IMR-90 (cell line): Measurements from ENCODE around the gene CDK6. TPM values are rescaled to one million over a fixed set of nuclear protein-coding genes. Genes with fewer than 3 reads are reported as not detected.

Experiments used
- ATAC-seq: fragments of 200-7000 bp; cut with Tn5 transposase; 2 replicates; pipeline ENCODE4 v1.9.1; 2020; ENCODE audit warnings: low read depth, mild to moderate bottlenecking, moderate library complexity
- BruUV-seq: library from RNA; stranded (reverse); fragments of 400-500 nt; replicated peaks from 2 replicates; lab custom pipeline; 2021; lab: Mats Ljungman, UMichigan
- CTCF ChIA-PET: fragments of 300-600 bp; formaldehyde crosslinking; extraction: SDS; loops from one replicate; lab custom pipeline; 2021; ENCODE audit warnings: antibody characterized with exemption; lab: Yijun Ruan, JAX
- POLR2A ChIA-PET: fragments of 300-600 bp; sonication (Branson Sonifier 250); formaldehyde crosslinking; loops from one replicate; lab custom pipeline; 2022; ENCODE audit warnings: antibody characterized with exemption; ENCODE audit not compliant: unreplicated experiment; lab: Charles Lee
- DNase-seq: peaks from one replicate; pipeline ENCODE4 v3.0.0; 2013
- H2AFZ ChIP-seq: replicated peaks from 2 replicates; pipeline ENCODE3; 2013; ENCODE audit warnings: low read length, mild to moderate bottlenecking; ENCODE audit not compliant: poor library complexity
- H2AK5ac ChIP-seq: 2 replicates; pipeline ENCODE4 v1.6.1; 2013; ENCODE audit warnings: low read depth, low read length, inconsistent platforms
- H2AK9ac ChIP-seq: replicated peaks from 2 replicates; pipeline ENCODE3; 2013; ENCODE audit warnings: mild to moderate bottlenecking, low read depth, low read length, moderate library complexity; ENCODE audit not compliant: poor library complexity
- H2BK120ac ChIP-seq: 2 replicates; pipeline ENCODE4 v1.6.1; 2013; ENCODE audit warnings: low read depth, low read length, inconsistent platforms
- H2BK15ac ChIP-seq: 3 replicates; pipeline ENCODE4 v1.6.1; 2013; ENCODE audit warnings: low read depth, low read length, inconsistent platforms
- H2BK20ac ChIP-seq: 2 replicates; pipeline ENCODE4 v1.6.1; 2013; ENCODE audit warnings: low read depth, mild to moderate bottlenecking, inconsistent platforms, low read length, moderate library complexity
- H2BK5ac ChIP-seq: 2 replicates; pipeline ENCODE4 v1.6.1; 2013; ENCODE audit warnings: mild to moderate bottlenecking, low read depth, low read length, inconsistent platforms; ENCODE audit not compliant: poor library complexity, severe bottlenecking
- H3K14ac ChIP-seq: replicated peaks from 2 replicates; pipeline ENCODE4 v1.6.1; 2013; ENCODE audit warnings: low read depth, low read length, inconsistent platforms
- H3K18ac ChIP-seq: 2 replicates; pipeline ENCODE4 v1.6.1; 2013; ENCODE audit warnings: low read depth, low read length, control low read depth
- H3K23ac ChIP-seq: 2 replicates; pipeline ENCODE4 v1.6.1; 2013; ENCODE audit warnings: low read depth, low read length, inconsistent platforms
- H3K27ac ChIP-seq: 2 replicates; pipeline ENCODE4 v1.5.1; 2013; ENCODE audit warnings: mild to moderate bottlenecking, control low read depth, low read length; ENCODE audit not compliant: insufficient read depth
- H3K27me3 ChIP-seq: 2 replicates; pipeline ENCODE4 v1.6.1; 2013; ENCODE audit warnings: low read length; ENCODE audit not compliant: control insufficient read depth, insufficient read depth
- H3K36me3 ChIP-seq: 2 replicates; pipeline ENCODE4 v1.6.1; 2013; ENCODE audit warnings: low read length, mixed read lengths; ENCODE audit not compliant: control insufficient read depth, insufficient read depth
- H3K4ac ChIP-seq: 2 replicates; pipeline ENCODE4 v1.6.1; 2013; ENCODE audit warnings: low read depth, low read length, inconsistent platforms
- H3K4me1 ChIP-seq: 2 replicates; pipeline ENCODE4 v1.6.1; 2013; ENCODE audit warnings: low read length, mixed read lengths; ENCODE audit not compliant: control insufficient read depth, insufficient read depth
- H3K4me2 ChIP-seq: 2 replicates; pipeline ENCODE4 v1.6.1; 2013; ENCODE audit warnings: low read depth, mild to moderate bottlenecking, control low read depth, low read length, moderate library complexity
- H3K4me3 ChIP-seq: 2 replicates; pipeline ENCODE4 v1.5.1; 2013; ENCODE audit warnings: low read depth, mild to moderate bottlenecking, control low read depth, low read length, moderate library complexity; ENCODE audit not compliant: insufficient read depth
- H3K56ac ChIP-seq: 2 replicates; pipeline ENCODE4 v1.6.1; 2013; ENCODE audit warnings: low read length, inconsistent platforms; ENCODE audit not compliant: insufficient read depth; ENCODE audit errors: extremely low read depth
- H3K79me1 ChIP-seq, 2 experiments: 2 replicates each; pipeline ENCODE4 v1.6.1; 2013; ENCODE audit warnings: low read length in 2 of 2, inconsistent platforms in 1 of 2, low read depth in 1 of 2
- H3K9ac ChIP-seq: 2 replicates; pipeline ENCODE4 v1.6.1; 2013; ENCODE audit warnings: low read depth, low read length, control low read depth
- H3K9me1 ChIP-seq: 2 replicates; pipeline ENCODE4 v1.6.1; 2013; ENCODE audit warnings: low read length, inconsistent platforms; ENCODE audit not compliant: insufficient read depth
- H3K9me3 ChIP-seq: 2 replicates; pipeline ENCODE4 v1.6.1; 2013; ENCODE audit warnings: low read length; ENCODE audit not compliant: control insufficient read depth, insufficient read depth
- H4K20me1 ChIP-seq: 2 replicates; pipeline ENCODE4 v1.6.1; 2013; ENCODE audit warnings: low read length, inconsistent platforms; ENCODE audit not compliant: insufficient read depth
- H4K5ac ChIP-seq: 2 replicates; pipeline ENCODE4 v1.6.1; 2013; ENCODE audit warnings: mild to moderate bottlenecking, low read depth, low read length, control low read depth
- H4K8ac ChIP-seq, 2 experiments: 2 replicates each; pipeline ENCODE4 v1.6.1; 2013; ENCODE audit warnings: low read depth in 2 of 2, low read length in 2 of 2, control low read depth in 1 of 2, inconsistent platforms in 1 of 2
- H4K91ac ChIP-seq: 2 replicates; pipeline ENCODE4 v1.6.1; 2013; ENCODE audit warnings: low read depth, low read length, inconsistent platforms; ENCODE audit not compliant: insufficient read depth
- FOS ChIP-seq: fragments of 150-350 bp; IDR thresholded peaks from 2 replicates; pipeline ENCODE4 v1.6.1; 2016; ENCODE audit warnings: low read depth, low read length
- NFE2L2 ChIP-seq: fragments of 150-350 bp; IDR thresholded peaks from 2 replicates; pipeline ENCODE4 v1.6.1; 2016; ENCODE audit warnings: low read depth, mild to moderate bottlenecking, low read length
- RAD21 ChIP-seq: IDR thresholded peaks from 2 replicates; pipeline ENCODE4 v1.6.1; 2012; ENCODE audit warnings: low read length, improper control_type of control experiment
- RCOR1 ChIP-seq: IDR thresholded peaks from 2 replicates; pipeline ENCODE4 v1.6.1; 2012; ENCODE audit warnings: mild to moderate bottlenecking, low read length, improper control_type of control experiment; ENCODE audit not compliant: insufficient replicate concordance
- RFX5 ChIP-seq: IDR thresholded peaks from 2 replicates; pipeline ENCODE4 v1.8.0; 2012; ENCODE audit warnings: low read depth, mild to moderate bottlenecking, low read length, moderate library complexity
- SMC3 ChIP-seq: fragments of 150-350 bp; IDR thresholded peaks from 2 replicates; pipeline ENCODE4 v1.6.1; 2016; ENCODE audit warnings: low read depth, mild to moderate bottlenecking, antibody characterized with exemption, low read length, moderate library complexity
- WGBS, 2 experiments: methylation state at CpG; one replicate each; pipeline versions ENCODE4 v1.1.5 to v1.1.7; 2013; ENCODE audit warnings: missing lambda C conversion rate in 2 of 2; ENCODE audit not compliant: insufficient read length in 1 of 2; ENCODE audit errors: extremely low coverage in 2 of 2; 5-methylcytosine and 5-hydroxymethylcytosine counted together
- dilution Hi-C: fragments of 300-500 bp; cut with HindIII; formaldehyde crosslinking; loops from one replicate; pipeline ENCODE4 v1.14.3; 2018; ENCODE audit warnings: low sequenced_read_pairs; ENCODE audit not compliant: unreplicated experiment
- in situ Hi-C: fragments of 300-500 bp; cut with MboI; formaldehyde crosslinking; loops from 3 replicates; pipeline ENCODE4 v1.14.3; 2019; ENCODE audit warnings: low sequenced_read_pairs, inconsistent platforms, mixed read lengths
- intact Hi-C: fragments of 100-400 bp; cut with micrococcal nuclease; formaldehyde crosslinking; loops from 2 replicates; pipeline ENCODE4 v1.10.0; 2022
- polyA plus RNA-seq, 3 experiments: library from polyadenylated mRNA; depleted of rRNA; stranded (reverse); fragments of >200 nt; gene quantifications; 2 replicates each; pipeline ENCODE4 v1.2.3, GENCODE V29; 2012; ENCODE audit warnings: low replicate concordance in 1 of 3
- total RNA-seq: library from RNA; depleted of rRNA; stranded (reverse); fragments of >200 nt; gene quantifications from 2 replicates; pipeline ENCODE4 v1.2.3, GENCODE V29; 2012
- TF ChIP-seq, protein P1 (sequence below): fragments of 150-350 bp; IDR thresholded peaks from 2 replicates; pipeline ENCODE4 v1.6.1; 2017; ENCODE audit warnings: mild to moderate bottlenecking, antibody characterized with exemption, low read length, low read depth
- TF ChIP-seq, protein P2 (sequence below): fragments of 150-350 bp; IDR thresholded peaks from 2 replicates; pipeline ENCODE4 v1.6.1; 2016; ENCODE audit warnings: low read depth, mild to moderate bottlenecking, low read length, moderate library complexity, borderline replicate concordance

CDK6 gene
- total and polyA plus RNA-seq, 2 of the 4 experiments (the other 2 are of a cell fraction): 21.5 to 195 TPM

DNA sequence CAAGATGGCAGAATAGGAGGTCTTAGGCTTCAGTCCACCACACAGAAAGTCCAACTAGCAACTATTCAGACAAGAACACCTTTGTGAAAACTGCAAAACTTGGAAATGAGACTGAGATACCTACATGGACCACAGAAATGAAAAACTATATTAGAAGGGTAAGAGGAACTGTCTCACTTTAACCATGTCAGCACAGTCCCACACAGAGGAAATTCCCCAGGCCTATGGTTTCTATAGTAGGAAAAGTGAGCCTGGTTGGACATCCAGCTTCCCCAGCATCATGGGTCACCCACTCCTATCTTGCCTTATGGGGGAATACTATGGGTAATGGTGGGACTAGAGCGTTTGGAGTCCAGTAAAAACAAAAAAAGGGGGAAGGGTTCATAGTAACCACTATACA, 38.8 kb upstream of the CDK6 start:
- ChIA-PET CTCF (no interaction called here), POLR2A (no interaction called here)
- no peak overlapping the region for H3K27ac ChIP-seq
- no peak overlapping the region for H3K9ac ChIP-seq
- H3K36me3 ChIP-seq: no peaks in the 10 kb centered on the region
- H3K23ac ChIP-seq: no peak overlapping the region
- no CpG with 5 or more reads among the region's 1 CpG for WGBS, 2 experiments
- H2BK5ac ChIP-seq: no peak overlapping the region
- ATAC-seq (no peak), DNase-seq (no peak)
- no peaks in the 10 kb centered on the region for H3K27me3 ChIP-seq
- no TSS peak for BruUV-seq
- no peak for TF ChIP-seq RAD21
- TF ChIP-seq, protein P1, sequence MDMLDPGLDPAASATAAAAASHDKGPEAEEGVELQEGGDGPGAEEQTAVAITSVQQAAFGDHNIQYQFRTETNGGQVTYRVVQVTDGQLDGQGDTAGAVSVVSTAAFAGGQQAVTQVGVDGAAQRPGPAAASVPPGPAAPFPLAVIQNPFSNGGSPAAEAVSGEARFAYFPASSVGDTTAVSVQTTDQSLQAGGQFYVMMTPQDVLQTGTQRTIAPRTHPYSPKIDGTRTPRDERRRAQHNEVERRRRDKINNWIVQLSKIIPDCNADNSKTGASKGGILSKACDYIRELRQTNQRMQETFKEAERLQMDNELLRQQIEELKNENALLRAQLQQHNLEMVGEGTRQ: no peak
- TF ChIP-seq FOS: no peak
- TF ChIP-seq SMC3: no peak
- no peak for TF ChIP-seq NFE2L2
- TF ChIP-seq, protein P2, sequence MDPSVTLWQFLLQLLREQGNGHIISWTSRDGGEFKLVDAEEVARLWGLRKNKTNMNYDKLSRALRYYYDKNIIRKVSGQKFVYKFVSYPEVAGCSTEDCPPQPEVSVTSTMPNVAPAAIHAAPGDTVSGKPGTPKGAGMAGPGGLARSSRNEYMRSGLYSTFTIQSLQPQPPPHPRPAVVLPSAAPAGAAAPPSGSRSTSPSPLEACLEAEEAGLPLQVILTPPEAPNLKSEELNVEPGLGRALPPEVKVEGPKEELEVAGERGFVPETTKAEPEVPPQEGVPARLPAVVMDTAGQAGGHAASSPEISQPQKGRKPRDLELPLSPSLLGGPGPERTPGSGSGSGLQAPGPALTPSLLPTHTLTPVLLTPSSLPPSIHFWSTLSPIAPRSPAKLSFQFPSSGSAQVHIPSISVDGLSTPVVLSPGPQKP: no peak
- TF ChIP-seq RFX5: no peak
- TF ChIP-seq RCOR1: no peak
- H2AK9ac ChIP-seq: no peak overlapping the region
- intact Hi-C loops: no loop called here
- H3K4me1 ChIP-seq: peaks cover 2% of the 10 kb centered on the region; the same call in 1 of the 2 replicates
- no peak overlapping the region for H2BK20ac ChIP-seq
- H2BK120ac ChIP-seq: no peak overlapping the region
- no peak overlapping the region for H4K91ac ChIP-seq
- no peak overlapping the region for H3K18ac ChIP-seq
- H3K9me1 ChIP-seq: peaks cover 7% of the 10 kb centered on the region; the same call in 1 of the 2 replicates
- H3K79me1 ChIP-seq: peaks cover 0 to 5% of the 10 kb centered on the region in 2 experiments; a peak in 1 of 4 replicates
- no peaks in the 10 kb centered on the region for H4K20me1 ChIP-seq
- H3K56ac ChIP-seq: no peak overlapping the region
- no peak overlapping the region for H3K4ac ChIP-seq
- no peak overlapping the region for H4K8ac ChIP-seq
- H2BK15ac ChIP-seq: no peak overlapping the region
- H4K5ac ChIP-seq: no peak overlapping the region
- no peak overlapping the region for H2AFZ ChIP-seq
- H3K4me3 ChIP-seq: no peak overlapping the region
- H3K14ac ChIP-seq: no peak overlapping the region
- in situ Hi-C loops: no loop called here
- no peak overlapping the region for H2AK5ac ChIP-seq
- H3K4me2 ChIP-seq: no peak overlapping the region
- peaks cover 3% of the 10 kb centered on the region for H3K9me3 ChIP-seq
- dilution Hi-C loops: no loop called here
